ENCODE results near the gene FAM136A. TPM values are rescaled to one million over a fixed set of nuclear protein-coding genes. Genes with fewer than 3 reads are reported as not detected.

FAM136A gene
- total and polyA plus RNA-seq, 2 of the 13 experiments (the other 11 are each of a cell fraction or from before 2014, with no cell fraction given), result 77.8 to 126 TPM

MicroRNAs encoded within 50 kb of the gene (microRNA counts, 767-probe panel; counts per million panel counts)
- microRNA hsa-miR-1285-3p, result not detected

Small RNA genes within 50 kb of the gene (microRNA-seq; reads per million reads assigned to microRNA genes)
- gene MIR1285-2, result not detected

Small RNA genes within 50 kb of the gene (small RNA-seq; reads per million reads assigned to genes)
- 0 reads per million in 3 experiments for gene AC016700.2 (ENCODE audit: insufficient read depth in 2 of 3, insufficient read length in 3 of 3, low read depth in 2 of 3, low replicate concordance in 1 of 3)
- 0 reads per million in 3 experiments for gene MIR1285-2 (ENCODE audit: insufficient read depth in 2 of 3, insufficient read length in 3 of 3, low read depth in 2 of 3, low replicate concordance in 1 of 3)

Other genes starting within 250 kb of the FAM136A start
- gene PCBP1, start 214.6 kb downstream of the FAM136A start, total RNA-seq (2016; rRNA removed; fragmentation: Illumina TruSeq; extraction: Trizol), result 32.0 and 104 TPM in 2 replicates
- 137 and 144 TPM in 2 replicates for gene PCBP1, start 214.6 kb downstream of the FAM136A start, polyA plus RNA-seq (2011; rRNA removed)
- 9.9 and 11.1 TPM in 2 replicates for gene C2orf42, start 111.0 kb downstream of the FAM136A start, total RNA-seq (2016; rRNA removed; fragmentation: Illumina TruSeq; extraction: Trizol)
- 9.3 and 10.1 TPM in 2 replicates for gene C2orf42, start 111.0 kb downstream of the FAM136A start, polyA plus RNA-seq (2011; rRNA removed)
- 199 and 209 TPM in 2 replicates for gene TIA1, start 53.4 kb downstream of the FAM136A start, total RNA-seq (2016; rRNA removed; fragmentation: Illumina TruSeq; extraction: Trizol)
- 306 and 319 TPM in 2 replicates for gene TIA1, start 53.4 kb downstream of the FAM136A start, polyA plus RNA-seq (2011; rRNA removed)
- 64.6 and 94.8 TPM in 2 replicates for gene PCYOX1, start 43.9 kb downstream of the FAM136A start, total RNA-seq (2016; rRNA removed; fragmentation: Illumina TruSeq; extraction: Trizol)
- gene PCYOX1, start 43.9 kb downstream of the FAM136A start, polyA plus RNA-seq (2011; rRNA removed), result 61.0 and 86.6 TPM in 2 replicates
- 484 and 618 TPM in 2 replicates for gene SNRPG, start 8.3 kb downstream of the FAM136A start, total RNA-seq (2016; rRNA removed; fragmentation: Illumina TruSeq; extraction: Trizol)
- 163 and 221 TPM in 2 replicates for gene SNRPG, start 8.3 kb downstream of the FAM136A start, polyA plus RNA-seq (2011; rRNA removed)

Data from HepG2 (cell line).